ENCODE results near the gene WWC1. TPM values are rescaled to one million over a fixed set of nuclear protein-coding genes. Genes with fewer than 3 reads are reported as not detected.
A peak's percentile ranks its signal among the peaks of the same experiment; 100 is the strongest.

The WWC1 gene
- total RNA-seq, 1 experiment from 2014 or later, result 52.6 TPM

DNA sequence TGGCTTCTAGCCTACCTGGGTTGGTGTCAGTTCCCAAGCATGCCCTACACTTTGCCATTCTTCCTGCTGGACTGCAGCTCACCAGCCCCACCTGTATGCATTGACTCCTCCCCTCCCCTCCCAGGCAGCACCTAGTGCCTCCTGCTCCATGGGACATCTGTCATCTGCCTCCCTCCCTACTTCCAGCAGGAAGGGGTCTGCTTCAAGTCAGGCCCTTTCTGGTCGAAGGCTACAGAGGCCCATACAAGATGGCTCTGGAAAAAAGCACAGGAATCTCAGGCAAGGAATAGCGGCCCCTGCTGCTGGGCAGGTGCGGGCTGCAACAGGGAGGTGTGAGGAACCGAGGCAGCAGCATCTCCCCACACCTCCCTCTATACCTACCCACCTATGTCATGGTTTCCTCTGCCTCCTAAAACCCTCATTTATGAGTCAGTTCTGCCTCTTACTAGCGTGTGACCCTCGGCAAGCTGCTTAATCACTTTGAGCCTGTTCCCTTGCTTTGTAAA is 19.7 kb downstream of the WWC1 start:
- H3K4me3 ChIP-seq (replicated peaks in 1 of 2; ENCODE audit: low read depth in 1 of 2, low read length in 2 of 2), result no peak overlapping the region
- POLR2A ChIA-PET, result interaction anchor here (1.9 kb wide), 1 partner anchor 9 kb away, joined by 6 read pairs; no protein-coding TSS in a partner anchor
- H3K36me3 ChIP-seq (ENCODE audit: control insufficient read depth in 1 of 2, insufficient read depth in 2 of 2, low read length in 2 of 2), result no peaks in the 10 kb centered on the region
- no peaks in the 10 kb centered on the region; the same call in 1 of the 2 replicates for H4K20me1 ChIP-seq (ENCODE audit: insufficient read depth)
- DNase-seq (ENCODE audit: low read depth, low spot score) (no peak), ATAC-seq (peak; percentile 33)
- no peak for TF ChIP-seq ZNF274 (IDR thresholded peaks at IDR 0.05; ENCODE audit: low read depth, low read length)
- no peak for TF ChIP-seq FOSL1 (IDR thresholded peaks at IDR 0.05; ENCODE audit: low read depth)
- no peak for TF ChIP-seq SP1 (IDR thresholded peaks at IDR 0.05; ENCODE audit: low read depth)
- TF ChIP-seq, protein P1, sequence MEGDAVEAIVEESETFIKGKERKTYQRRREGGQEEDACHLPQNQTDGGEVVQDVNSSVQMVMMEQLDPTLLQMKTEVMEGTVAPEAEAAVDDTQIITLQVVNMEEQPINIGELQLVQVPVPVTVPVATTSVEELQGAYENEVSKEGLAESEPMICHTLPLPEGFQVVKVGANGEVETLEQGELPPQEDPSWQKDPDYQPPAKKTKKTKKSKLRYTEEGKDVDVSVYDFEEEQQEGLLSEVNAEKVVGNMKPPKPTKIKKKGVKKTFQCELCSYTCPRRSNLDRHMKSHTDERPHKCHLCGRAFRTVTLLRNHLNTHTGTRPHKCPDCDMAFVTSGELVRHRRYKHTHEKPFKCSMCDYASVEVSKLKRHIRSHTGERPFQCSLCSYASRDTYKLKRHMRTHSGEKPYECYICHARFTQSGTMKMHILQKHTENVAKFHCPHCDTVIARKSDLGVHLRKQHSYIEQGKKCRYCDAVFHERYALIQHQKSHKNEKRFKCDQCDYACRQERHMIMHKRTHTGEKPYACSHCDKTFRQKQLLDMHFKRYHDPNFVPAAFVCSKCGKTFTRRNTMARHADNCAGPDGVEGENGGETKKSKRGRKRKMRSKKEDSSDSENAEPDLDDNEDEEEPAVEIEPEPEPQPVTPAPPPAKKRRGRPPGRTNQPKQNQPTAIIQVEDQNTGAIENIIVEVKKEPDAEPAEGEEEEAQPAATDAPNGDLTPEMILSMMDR (IDR thresholded peaks at IDR 0.05 in 2 of 3, conservative IDR thresholded peaks at IDR 0.05 in 1 of 3; ENCODE audit: borderline replicate concordance in 1 of 3, insufficient read depth in 1 of 3, low read depth in 2 of 3, low read length in 2 of 3), result peak in 2 of 3 experiments; percentile 10 to 25; a peak in 2 of 6 replicates
- TF ChIP-seq, protein P2, sequence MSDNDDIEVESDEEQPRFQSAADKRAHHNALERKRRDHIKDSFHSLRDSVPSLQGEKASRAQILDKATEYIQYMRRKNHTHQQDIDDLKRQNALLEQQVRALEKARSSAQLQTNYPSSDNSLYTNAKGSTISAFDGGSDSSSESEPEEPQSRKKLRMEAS (IDR thresholded peaks at IDR 0.05), result peak; percentile 17; the same call in 1 of the 2 replicates
- TF ChIP-seq EZH2phosphoT487 (IDR thresholded peaks at IDR 0.05; ENCODE audit: borderline replicate concordance), result no peak
- TF ChIP-seq, protein P3, sequence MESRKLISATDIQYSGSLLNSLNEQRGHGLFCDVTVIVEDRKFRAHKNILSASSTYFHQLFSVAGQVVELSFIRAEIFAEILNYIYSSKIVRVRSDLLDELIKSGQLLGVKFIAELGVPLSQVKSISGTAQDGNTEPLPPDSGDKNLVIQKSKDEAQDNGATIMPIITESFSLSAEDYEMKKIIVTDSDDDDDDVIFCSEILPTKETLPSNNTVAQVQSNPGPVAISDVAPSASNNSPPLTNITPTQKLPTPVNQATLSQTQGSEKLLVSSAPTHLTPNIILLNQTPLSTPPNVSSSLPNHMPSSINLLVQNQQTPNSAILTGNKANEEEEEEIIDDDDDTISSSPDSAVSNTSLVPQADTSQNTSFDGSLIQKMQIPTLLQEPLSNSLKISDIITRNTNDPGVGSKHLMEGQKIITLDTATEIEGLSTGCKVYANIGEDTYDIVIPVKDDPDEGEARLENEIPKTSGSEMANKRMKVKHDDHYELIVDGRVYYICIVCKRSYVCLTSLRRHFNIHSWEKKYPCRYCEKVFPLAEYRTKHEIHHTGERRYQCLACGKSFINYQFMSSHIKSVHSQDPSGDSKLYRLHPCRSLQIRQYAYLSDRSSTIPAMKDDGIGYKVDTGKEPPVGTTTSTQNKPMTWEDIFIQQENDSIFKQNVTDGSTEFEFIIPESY (IDR thresholded peaks at IDR 0.05; ENCODE audit: extremely low read depth, insufficient replicate concordance, low read length), result no peak
- no peak for TF ChIP-seq JUND (IDR thresholded peaks at IDR 0.05)
- no peak for TF ChIP-seq TCF7L2 (IDR thresholded peaks at IDR 0.05; ENCODE audit: borderline replicate concordance, extremely low read depth, insufficient read depth, insufficient read length)
- H3K9me2 ChIP-seq (ENCODE audit: insufficient read depth), result no peaks in the 10 kb centered on the region
- no peaks in the 10 kb centered on the region for H3K27me3 ChIP-seq (ENCODE audit: insufficient read depth, low read length)
- intact Hi-C loops (cut with micrococcal nuclease), result no loop called here
- H3K9me3 ChIP-seq (ENCODE audit: control insufficient read depth in 1 of 2, insufficient read depth in 1 of 2, low read depth in 1 of 2, low read length in 2 of 2), result no peaks in the 10 kb centered on the region
- CTCF ChIA-PET, result no interaction called here
- peak overlapping the region; percentile 24; the same call in 1 of the 2 replicates for H3K4me2 ChIP-seq (ENCODE audit: low read length)
- RAD21 ChIA-PET (ENCODE audit: low non-redundant PET in 1 of 2, low total read pairs in 2 of 2, uncharacterized antibody in 2 of 2, unreplicated experiment in 2 of 2), result no interaction called here
- peaks cover 85% of the 10 kb centered on the region for H3K79me2 ChIP-seq (ENCODE audit: insufficient read depth, low read length)
- no TSS peak for BruUV-seq (replicated peaks)
- no peak overlapping the region for H3K27ac ChIP-seq (ENCODE audit: low read depth, low read length)
- no peak overlapping the region for H3K9ac ChIP-seq (ENCODE audit: low read length)
- no peak overlapping the region for H2AFZ ChIP-seq (ENCODE audit: low read depth, low read length, poor library complexity, severe bottlenecking)
- peaks cover 50 to 79% of the 10 kb centered on the region in 2 experiments for H3K4me1 ChIP-seq (ENCODE audit: control insufficient read depth in 1 of 2, insufficient read depth in 2 of 2, low read length in 2 of 2)
